HCT116 (cell line): Measurements from ENCODE around the gene LAIR1.

Experiments
- CBX3 ChIP-seq: IDR thresholded peaks from 2 replicates; pipeline ENCODE4 v1.6.1; 2012; ENCODE audit warnings: low read depth
- CTCF ChIP-seq, 3 experiments: fragments of 200-600 bp in 1 of 3; sonication (generic) in 1 of 3; IDR thresholded peaks in 2 of 3; conservative IDR thresholded peaks in 1 of 3; 2 replicates each; pipeline ENCODE4 v1.5.1; 2012 to 2017; ENCODE audit warnings: low read depth in 2 of 3, low read length in 2 of 3, antibody characterized with exemption in 1 of 3, borderline replicate concordance in 1 of 3, control low read depth in 1 of 3, mild to moderate bottlenecking in 1 of 3, mixed read lengths in 1 of 3, mixed run types in 1 of 3, moderate library complexity in 1 of 3; ENCODE audit not compliant: insufficient read depth in 1 of 3
- EZH2 ChIP-seq: fragments of 200-600 bp; sonication (generic); IDR thresholded peaks from 2 replicates; pipeline ENCODE4 v1.6.1; 2017; ENCODE audit warnings: antibody characterized with exemption, mixed run types
- EZH2phosphoT487 ChIP-seq: fragments of 200-600 bp; IDR thresholded peaks from 2 replicates; pipeline ENCODE4 v1.6.1; 2018; ENCODE audit warnings: antibody characterized with exemption, borderline replicate concordance
- FOSL1 ChIP-seq: IDR thresholded peaks from 2 replicates; pipeline ENCODE4 v1.6.1; 2012; ENCODE audit warnings: low read depth
- JUND ChIP-seq: IDR thresholded peaks from 2 replicates; pipeline ENCODE4 v1.6.1; 2012
- POLR2A ChIP-seq: IDR thresholded peaks from 2 replicates; pipeline ENCODE4 v1.7.0; 2011; ENCODE audit warnings: borderline replicate concordance; ENCODE audit not compliant: insufficient read depth, insufficient read length; ENCODE audit errors: extremely low read depth
- RAD21 ChIP-seq: IDR thresholded peaks from 2 replicates; pipeline ENCODE4 v1.6.1; 2012; ENCODE audit warnings: low read depth, mild to moderate bottlenecking
- YY1 ChIP-seq: IDR thresholded peaks from 2 replicates; pipeline ENCODE4 v1.6.1; 2011; ENCODE audit warnings: low read length, low read depth, moderate library complexity, mild to moderate bottlenecking; ENCODE audit not compliant: insufficient replicate concordance; ENCODE audit errors: extremely low read depth
- TF ChIP-seq, protein P1 (sequence below): IDR thresholded peaks from 2 replicates; pipeline ENCODE4 v1.6.1; 2012; ENCODE audit warnings: low read depth

- TF ChIP-seq CTCF (IDR thresholded peaks at IDR 0.05 in 2 of 3, conservative IDR thresholded peaks at IDR 0.05 in 1 of 3; ENCODE audit: borderline replicate concordance in 1 of 3, insufficient read depth in 1 of 3, low read depth in 2 of 3, low read length in 2 of 3) (no peak), JUND (no peak), EZH2 (no peak), EZH2phosphoT487 (no peak), FOSL1 (no peak), POLR2A (no peak), YY1 (no peak), CBX3 (no peak), RAD21 (no peak)
- TF ChIP-seq, protein P1, sequence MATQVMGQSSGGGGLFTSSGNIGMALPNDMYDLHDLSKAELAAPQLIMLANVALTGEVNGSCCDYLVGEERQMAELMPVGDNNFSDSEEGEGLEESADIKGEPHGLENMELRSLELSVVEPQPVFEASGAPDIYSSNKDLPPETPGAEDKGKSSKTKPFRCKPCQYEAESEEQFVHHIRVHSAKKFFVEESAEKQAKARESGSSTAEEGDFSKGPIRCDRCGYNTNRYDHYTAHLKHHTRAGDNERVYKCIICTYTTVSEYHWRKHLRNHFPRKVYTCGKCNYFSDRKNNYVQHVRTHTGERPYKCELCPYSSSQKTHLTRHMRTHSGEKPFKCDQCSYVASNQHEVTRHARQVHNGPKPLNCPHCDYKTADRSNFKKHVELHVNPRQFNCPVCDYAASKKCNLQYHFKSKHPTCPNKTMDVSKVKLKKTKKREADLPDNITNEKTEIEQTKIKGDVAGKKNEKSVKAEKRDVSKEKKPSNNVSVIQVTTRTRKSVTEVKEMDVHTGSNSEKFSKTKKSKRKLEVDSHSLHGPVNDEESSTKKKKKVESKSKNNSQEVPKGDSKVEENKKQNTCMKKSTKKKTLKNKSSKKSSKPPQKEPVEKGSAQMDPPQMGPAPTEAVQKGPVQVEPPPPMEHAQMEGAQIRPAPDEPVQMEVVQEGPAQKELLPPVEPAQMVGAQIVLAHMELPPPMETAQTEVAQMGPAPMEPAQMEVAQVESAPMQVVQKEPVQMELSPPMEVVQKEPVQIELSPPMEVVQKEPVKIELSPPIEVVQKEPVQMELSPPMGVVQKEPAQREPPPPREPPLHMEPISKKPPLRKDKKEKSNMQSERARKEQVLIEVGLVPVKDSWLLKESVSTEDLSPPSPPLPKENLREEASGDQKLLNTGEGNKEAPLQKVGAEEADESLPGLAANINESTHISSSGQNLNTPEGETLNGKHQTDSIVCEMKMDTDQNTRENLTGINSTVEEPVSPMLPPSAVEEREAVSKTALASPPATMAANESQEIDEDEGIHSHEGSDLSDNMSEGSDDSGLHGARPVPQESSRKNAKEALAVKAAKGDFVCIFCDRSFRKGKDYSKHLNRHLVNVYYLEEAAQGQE, result no peak
Observed at GRCh38 chr19:54319892-54320670, 44.6 kb downstream of the LAIR1 start.
